ENCODE results near the gene BHLHE40. TPM values are rescaled to one million over a fixed set of nuclear protein-coding genes. Genes with fewer than 3 reads are reported as not detected.

The BHLHE40 gene
- total and polyA plus RNA-seq, 2 of the 8 experiments (the other 6 are each of a cell fraction or from before 2014, with no cell fraction given), result 1.5 to 2.2 TPM

- TF ChIP-seq CHD2 (IDR thresholded peaks at IDR 0.05; ENCODE audit: low read length), result no peak
These were observed 8.5 kb downstream of the BHLHE40 start (continued) for GRCh38 chr3:4987538-4988296.
